ENCODE results near the gene CYP2S1. TPM values are rescaled to one million over a fixed set of nuclear protein-coding genes. Genes with fewer than 3 reads are reported as not detected.

CYP2S1 gene
- total RNA-seq, 1 experiment from 2014 or later, result 191 TPM

- ChIA-PET CTCF (interaction anchor here (0.7 to 2.4 kb wide), 8 partner anchors 17 to 210 kb away, joined by 3 to 13 read pairs (median 4); partner anchors contain the start of gene CYP2S1), POLR2A (interaction anchor here (0.6 kb wide), 2 partner anchors 21 to 43 kb away, joined by 3 read pairs; no protein-coding TSS in a partner anchor)
- TF ChIP-seq ATF3 (CRISPR knock-in tag; conservative IDR thresholded peaks at IDR 0.05), result no peak
- no peak for TF ChIP-seq JUN (CRISPR knock-in tag; IDR thresholded peaks at IDR 0.05)
- TF ChIP-seq FOXJ3 (CRISPR knock-in tag; IDR thresholded peaks at IDR 0.05; ENCODE audit: borderline replicate concordance), result no peak
- peak; percentile 42; the same call in 1 of the 2 replicates for TF ChIP-seq GTF2I (CRISPR knock-in tag; conservative IDR thresholded peaks at IDR 0.05)
- H3K27me3 Mint-ChIP-seq (ENCODE audit: low read depth), result no peaks in the 10 kb centered on the region
- H3K36me3 Mint-ChIP-seq, result peaks cover 5% of the 10 kb centered on the region
- ATAC-seq, result peak; percentile 6
- no peak for DNase-seq (ENCODE audit: low spot score)
- H3K27ac Mint-ChIP-seq, result peak overlapping the region; percentile 15; the same call in 1 of the 2 replicates
- no peak overlapping the region for H3K4me3 Mint-ChIP-seq
- peaks cover 43% of the 10 kb centered on the region for H3K4me1 Mint-ChIP-seq
- H3K9me3 Mint-ChIP-seq, result no peaks in the 10 kb centered on the region
These were observed 20.5 kb upstream of the CYP2S1 start for GRCh38 chr19:41172297-41173164.

GRCh38 chr19:41174297-41174928 is 18.6 kb upstream of the CYP2S1 start:
- Mint-ChIP-seq H3K36me3 (no peaks in the 10 kb centered on the region), H3K9me3 (no peaks in the 10 kb centered on the region), H3K27ac (no peak overlapping the region), H3K27me3 (ENCODE audit: low read depth) (no peaks in the 10 kb centered on the region), H3K4me1 (peaks cover 40% of the 10 kb centered on the region), H3K4me3 (no peak overlapping the region)
- no peak for ATAC-seq
- DNase-seq (ENCODE audit: low spot score), result no peak
- ChIA-PET POLR2A (no interaction called here), CTCF (no interaction called here)
- TF ChIP-seq AFF4 (CRISPR knock-in tag; IDR thresholded peaks at IDR 0.05; ENCODE audit: borderline replicate concordance), result no peak
- TF ChIP-seq GRHL2 (CRISPR knock-in tag; IDR thresholded peaks at IDR 0.05; ENCODE audit: insufficient replicate concordance, severe bottlenecking), result no peak
- TF ChIP-seq ZNF263 (CRISPR knock-in tag; IDR thresholded peaks at IDR 0.05; ENCODE audit: low read depth), result peak; percentile 69
- no peak for TF ChIP-seq ZSCAN18 (CRISPR knock-in tag; IDR thresholded peaks at IDR 0.05)
- TF ChIP-seq ZNF232 (CRISPR knock-in tag; IDR thresholded peaks at IDR 0.05), result no peak
- no peak for TF ChIP-seq CBFB (CRISPR knock-in tag; IDR thresholded peaks at IDR 0.05; ENCODE audit: low read depth)

- POLR2A ChIA-PET, result interaction anchor here (0.7 to 1.7 kb wide), 4 partner anchors 10 to 50 kb away, joined by 3 to 7 read pairs (median 5); no protein-coding TSS in a partner anchor
- no peaks in the 10 kb centered on the region for H3K9me3 Mint-ChIP-seq
- peak overlapping the region; percentile 98 for H3K27ac Mint-ChIP-seq
- no peaks in the 10 kb centered on the region for H3K36me3 Mint-ChIP-seq
- no peaks in the 10 kb centered on the region for H3K27me3 Mint-ChIP-seq (ENCODE audit: low read depth)
- DNase-seq (ENCODE audit: low spot score), result peak; percentile 77
- H3K4me1 Mint-ChIP-seq, result peaks cover 38% of the 10 kb centered on the region
- peak; percentile 96 for ATAC-seq
- H3K4me3 Mint-ChIP-seq, result peak overlapping the region; percentile 69
- CTCF ChIA-PET, result interaction anchor here (0.5 to 1.0 kb wide), 7 partner anchors 14 to 146 kb away, joined by 3 to 4 read pairs (median 3); no protein-coding TSS in a partner anchor
- no peak for TF ChIP-seq MXD4 (CRISPR knock-in tag; IDR thresholded peaks at IDR 0.05; ENCODE audit: borderline replicate concordance)
- TF ChIP-seq IRF2 (CRISPR knock-in tag; IDR thresholded peaks at IDR 0.05; ENCODE audit: borderline replicate concordance, low read depth), result no peak
- TF ChIP-seq FOXP4 (CRISPR knock-in tag; IDR thresholded peaks at IDR 0.05), result no peak
- TF ChIP-seq NFE2L1 (CRISPR knock-in tag; IDR thresholded peaks at IDR 0.05), result 0 out of 2 replicates have a peak, but pooled peaks have one; percentile 44
- TF ChIP-seq NR2C2 (CRISPR knock-in tag; IDR thresholded peaks at IDR 0.05), result no peak
- TF ChIP-seq ZNF281 (CRISPR knock-in tag; IDR thresholded peaks at IDR 0.05), result 0 out of 2 replicates have a peak, but pooled peaks have one; percentile 14
- TF ChIP-seq ZNF121 (CRISPR knock-in tag; IDR thresholded peaks at IDR 0.05), result peak; percentile 83
These were observed 16.9 kb upstream of the CYP2S1 start for GRCh38 chr19:41175801-41176777.
